COLO829 (cell line): Measurements from ENCODE around the gene PPIE.

Experiments
- DNase-seq: peaks from one replicate; pipeline ENCODE4 v3.0.0; 2012; ENCODE audit warnings: low spot score

PPIE gene

GRCh38 chr1:39808784-39809517 lies 70.3 kb downstream of the PPIE start:
- DNase-seq = no peak

- no peak for DNase-seq
These were observed 74.2 kb downstream of the PPIE start for GRCh38 chr1:39812913-39813312.
